HG02840 (cell line): ENCODE results near the gene PPP1R14C.
"Not testable (repeated sequence)": the region's sequence is repeated elsewhere in the genome, so short reads cannot be mapped to it uniquely, and the experiment has no call there.

Source experiments
- ATAC-seq: cut with Tn5 transposase; IDR thresholded peaks from one replicate; pipeline ENCODE4 v1.9.1; 2021; ENCODE audit warnings: mild to moderate bottlenecking, moderate library complexity, moderate number of reproducible peaks; ENCODE audit not compliant: unreplicated experiment, low FRiP score

PPP1R14C gene

GRCh38 chr6:150187433-150187832, 44.6 kb downstream of the PPP1R14C start:
- ATAC-seq, result not testable (repeated sequence)

- ATAC-seq, result no peak
Observed at GRCh38 chr6:150189122-150189521, 46.3 kb downstream of the PPP1R14C start.

- no peak for ATAC-seq
Observed at GRCh38 chr6:150191809-150192208, 49.0 kb downstream of the PPP1R14C start.

- ATAC-seq, result no peak
Observed at GRCh38 chr6:150194195-150194594, 51.4 kb downstream of the PPP1R14C start.

- no peak for ATAC-seq
Observed at GRCh38 chr6:150195996-150196417, 53.2 kb downstream of the PPP1R14C start.

GRCh38 chr6:150196942-150197745, 54.3 kb downstream of the PPP1R14C start:
- ATAC-seq, result no peak

GRCh38 chr6:150198532-150198931, 55.7 kb downstream of the PPP1R14C start:
- ATAC-seq, result no peak

GRCh38 chr6:150199241-150199640, 56.4 kb downstream of the PPP1R14C start:
- ATAC-seq, result no peak

- ATAC-seq, result no peak
Observed at GRCh38 chr6:150200428-150201100, 57.7 kb downstream of the PPP1R14C start.

GRCh38 chr6:150201285-150201684, 58.4 kb downstream of the PPP1R14C start:
- no peak for ATAC-seq

- ATAC-seq, result no peak
Observed at GRCh38 chr6:150201772-150202329, 59.0 kb downstream of the PPP1R14C start.

GRCh38 chr6:150202404-150202803, 59.6 kb downstream of the PPP1R14C start:
- ATAC-seq, result no peak

GRCh38 chr6:150202934-150203333, 60.1 kb downstream of the PPP1R14C start:
- no peak for ATAC-seq

GRCh38 chr6:150203378-150203777, 60.5 kb downstream of the PPP1R14C start:
- no peak for ATAC-seq

GRCh38 chr6:150203871-150204545, 61.2 kb downstream of the PPP1R14C start:
- no peak for ATAC-seq

GRCh38 chr6:150204705-150205472, 62.0 kb downstream of the PPP1R14C start:
- ATAC-seq, result no peak

GRCh38 chr6:150207931-150208570, 65.2 kb downstream of the PPP1R14C start:
- ATAC-seq, result no peak

GRCh38 chr6:150208611-150209352, 65.9 kb downstream of the PPP1R14C start:
- ATAC-seq, result no peak

- no peak for ATAC-seq
Observed at GRCh38 chr6:150209415-150209814, 66.6 kb downstream of the PPP1R14C start.
